MM.1S (cell line): ENCODE measurements around the gene CDA.
A peak's percentile ranks its signal among the peaks of the same experiment; 100 is the strongest.

ENCODE experiments used
- DNase-seq: peaks from one replicate; pipeline ENCODE4 v3.0.0-alpha.2; 2015
- H2AFZ ChIP-seq: fragments of 300-600 bp; sonication (generic); 2 replicates; pipeline ENCODE4 v1.6.0; 2016; ENCODE audit warnings: antibody characterized with exemption, low read length
- H3F3A ChIP-seq: fragments of 300-600 bp; sonication (generic); 2 replicates; pipeline ENCODE4 v1.6.1; 2016; ENCODE audit warnings: mild to moderate bottlenecking, antibody characterized with exemption, low read length, moderate library complexity, mixed read lengths; ENCODE audit not compliant: insufficient read depth
- H3K27ac ChIP-seq: fragments of 300-600 bp; sonication (generic); 2 replicates; pipeline ENCODE4 v1.5.1; 2016; ENCODE audit warnings: mild to moderate bottlenecking, low read length
- H3K27me3 ChIP-seq: fragments of 300-600 bp; sonication (generic); replicated peaks from 2 replicates; pipeline ENCODE4 v1.6.0; 2016; ENCODE audit warnings: low read length; ENCODE audit not compliant: insufficient read depth
- H3K36me3 ChIP-seq: fragments of 300-600 bp; sonication (generic); replicated peaks from 2 replicates; pipeline ENCODE4 v1.6.1; 2016; ENCODE audit warnings: mild to moderate bottlenecking, low read length, mixed read lengths; ENCODE audit not compliant: insufficient read depth
- H3K4me1 ChIP-seq: fragments of 300-600 bp; sonication (generic); 2 replicates; pipeline ENCODE4 v1.6.1; 2016; ENCODE audit warnings: low read length, mixed read lengths
- H3K4me2 ChIP-seq: fragments of 300-600 bp; sonication (generic); 2 replicates; pipeline ENCODE4 v1.6.0; 2016; ENCODE audit warnings: low read depth, low read length
- H3K4me3 ChIP-seq: fragments of 300-600 bp; sonication (generic); 2 replicates; pipeline ENCODE4 v1.5.1; 2016; ENCODE audit warnings: low read length, mixed read lengths
- H3K79me2 ChIP-seq: fragments of 300-600 bp; sonication (generic); 2 replicates; pipeline ENCODE4 v1.6.1; 2016; ENCODE audit warnings: mixed run types, low read length, mixed read lengths
- H3K9ac ChIP-seq: fragments of 300-600 bp; sonication (generic); 2 replicates; pipeline ENCODE4 v1.6.1; 2016; ENCODE audit warnings: low read length, mixed read lengths
- H3K9me2 ChIP-seq: fragments of 300-600 bp; sonication (generic); replicated peaks from 2 replicates; pipeline ENCODE4 v1.6.1; 2016; ENCODE audit warnings: mild to moderate bottlenecking, low read length, mixed read lengths; ENCODE audit not compliant: insufficient read depth
- H3K9me3 ChIP-seq: fragments of 300-600 bp; sonication (generic); replicated peaks from 2 replicates; pipeline ENCODE4 v1.6.1; 2016; ENCODE audit warnings: mild to moderate bottlenecking, low read length, mixed read lengths; ENCODE audit not compliant: insufficient read depth
- H4K20me1 ChIP-seq: fragments of 300-600 bp; sonication (generic); 2 replicates; pipeline ENCODE4 v1.6.1; 2016; ENCODE audit warnings: mild to moderate bottlenecking, low read length, moderate library complexity, mixed read lengths; ENCODE audit not compliant: insufficient read depth
- CTCF ChIP-seq: fragments of 300-600 bp; sonication (generic); IDR thresholded peaks from 2 replicates; pipeline ENCODE4 v1.5.1; 2016; ENCODE audit warnings: antibody characterized with exemption, low read length, mixed read lengths
- EZH2 ChIP-seq: fragments of 300-600 bp; sonication (generic); optimal IDR thresholded peaks from 2 replicates; pipeline ENCODE3; 2017; ENCODE audit warnings: low read depth, mild to moderate bottlenecking, antibody characterized with exemption, low read length, mixed read lengths
- EZH2phosphoT487 ChIP-seq: fragments of 300-600 bp; sonication (generic); IDR thresholded peaks from 2 replicates; pipeline ENCODE4 v1.6.1; 2018; ENCODE audit warnings: antibody characterized with exemption, low read length

CDA gene

GRCh38 chr1:20630729-20631128 is 41.8 kb downstream of the CDA start:
- TF ChIP-seq EZH2 (no peak), EZH2phosphoT487 (no peak), CTCF (no peak)
- no peak overlapping the region for H3K27ac ChIP-seq
- H3K9me2 ChIP-seq: no peaks in the 10 kb centered on the region
- peaks cover 4% of the 10 kb centered on the region; the same call in 1 of the 2 replicates for H3K4me1 ChIP-seq
- no peaks in the 10 kb centered on the region for H3F3A ChIP-seq
- H3K36me3 ChIP-seq: no peaks in the 10 kb centered on the region
- no peaks in the 10 kb centered on the region for H4K20me1 ChIP-seq
- H3K27me3 ChIP-seq: peaks cover 54% of the 10 kb centered on the region
- H3K9ac ChIP-seq: no peak overlapping the region
- no peak overlapping the region for H2AFZ ChIP-seq
- no peaks in the 10 kb centered on the region for H3K79me2 ChIP-seq
- H3K4me2 ChIP-seq: no peak overlapping the region
- no peaks in the 10 kb centered on the region for H3K9me3 ChIP-seq
- no peak for DNase-seq
- no peak overlapping the region for H3K4me3 ChIP-seq

GRCh38 chr1:20632386-20632785 is 43.5 kb downstream of the CDA start:
- H3K4me1 ChIP-seq: peaks cover 4% of the 10 kb centered on the region; the same call in 1 of the 2 replicates
- H3K79me2 ChIP-seq: no peaks in the 10 kb centered on the region
- no peaks in the 10 kb centered on the region for H3K9me3 ChIP-seq
- no peak overlapping the region for H3K9ac ChIP-seq
- H3K4me2 ChIP-seq: no peak overlapping the region
- no peaks in the 10 kb centered on the region for H3K9me2 ChIP-seq
- H3K27ac ChIP-seq: no peak overlapping the region
- peaks cover 44% of the 10 kb centered on the region for H3K27me3 ChIP-seq
- H3K36me3 ChIP-seq: no peaks in the 10 kb centered on the region
- H2AFZ ChIP-seq: no peak overlapping the region
- no peak overlapping the region for H3K4me3 ChIP-seq
- TF ChIP-seq EZH2phosphoT487 (no peak), CTCF (no peak)
- H3F3A ChIP-seq: no peaks in the 10 kb centered on the region
- no peaks in the 10 kb centered on the region for H4K20me1 ChIP-seq
- no peak for DNase-seq

GRCh38 chr1:20633190-20634064 is 44.5 kb downstream of the CDA start, which contains the start of gene PINK1:
Gene PINK1 (plus strand): TSS chr1:20633458. CDS start chr1:20633549, 91 bp downstream.
- H2AFZ ChIP-seq: peak within 1 kb of the TSS; percentile 88
- no peaks in the 10 kb centered on the region for H4K20me1 ChIP-seq
- no peak for TF ChIP-seq EZH2phosphoT487
- TF ChIP-seq CTCF: peak; percentile 93
- no peak for TF ChIP-seq EZH2
- H3K36me3 ChIP-seq: no peaks in the 10 kb centered on the region
- no peaks in the 10 kb centered on the region for H3K9me3 ChIP-seq
- peaks cover 4% of the 10 kb centered on the region; the same call in 1 of the 2 replicates for H3K4me1 ChIP-seq
- H3K9ac ChIP-seq: peak within 1 kb of the TSS; percentile 68; the same call in 1 of the 2 replicates
- H3K27me3 ChIP-seq: peaks cover 33% of the 10 kb centered on the region
- no peaks in the 10 kb centered on the region for H3K79me2 ChIP-seq
- H3K4me3 ChIP-seq: peak within 1 kb of the TSS; percentile 79
- peak within 1 kb of the TSS; percentile 77 for H3K4me2 ChIP-seq
- peak within 1 kb of the TSS; percentile 46; the same call in 1 of the 2 replicates for H3K27ac ChIP-seq
- no peaks in the 10 kb centered on the region for H3K9me2 ChIP-seq
- no peaks in the 10 kb centered on the region for H3F3A ChIP-seq
- DNase-seq: peak; percentile 72
